Calu3 (cell line): ENCODE data around the gene CD302. TPM values are rescaled to one million over a fixed set of nuclear protein-coding genes. Genes with fewer than 3 reads are reported as not detected.

Experiments used
- BruUV-seq: library from RNA; stranded (reverse); fragments of 400-500 nt; replicated peaks from 2 replicates; lab custom pipeline; 2021; lab: Mats Ljungman, UMichigan
- CTCF ChIA-PET: fragments of 300-600 bp; sonication (Branson Sonifier 250); formaldehyde crosslinking; loops from one replicate; lab custom pipeline; 2022; ENCODE audit warnings: antibody characterized with exemption; lab: Charles Lee
- DNase-seq: peaks from one replicate; pipeline ENCODE4 v3.0.0; 2022
- H3K27ac Mint-ChIP-seq: one replicate; pipeline ENCODE4 v1.8.0; 2022; ENCODE audit warnings: mixed read lengths; ENCODE audit not compliant: unreplicated experiment
- H3K27me3 Mint-ChIP-seq: one replicate; pipeline ENCODE4 v1.8.0; 2022; ENCODE audit warnings: mixed read lengths; ENCODE audit not compliant: unreplicated experiment
- H3K36me3 Mint-ChIP-seq: one replicate; pipeline ENCODE4 v1.8.0; 2022; ENCODE audit warnings: mild to moderate bottlenecking, moderate library complexity, mixed read lengths; ENCODE audit not compliant: insufficient read depth, unreplicated experiment
- H3K4me1 Mint-ChIP-seq: one replicate; pipeline ENCODE4 v1.8.0; 2022; ENCODE audit warnings: mild to moderate bottlenecking, low read depth, mixed read lengths; ENCODE audit not compliant: unreplicated experiment
- H3K4me3 Mint-ChIP-seq: one replicate; pipeline ENCODE4 v1.8.0; 2022; ENCODE audit warnings: mild to moderate bottlenecking, low read depth, moderate library complexity, mixed read lengths; ENCODE audit not compliant: unreplicated experiment
- H3K9me3 Mint-ChIP-seq: one replicate; pipeline ENCODE4 v1.8.0; 2022; ENCODE audit warnings: low read depth, mixed read lengths; ENCODE audit not compliant: unreplicated experiment
- CTCF ChIP-seq: fragments of 200-600 bp; IDR thresholded peaks from one replicate; pipeline ENCODE4 v1.8.0; 2022; ENCODE audit warnings: antibody characterized with exemption; ENCODE audit not compliant: unreplicated experiment
- intact Hi-C: fragments of 100-400 bp; cut with micrococcal nuclease; formaldehyde crosslinking; loops from one replicate; pipeline ENCODE4 v1.10.0; 2022; ENCODE audit not compliant: unreplicated experiment
- total RNA-seq: library from RNA; stranded (reverse); gene quantifications from 2 replicates; pipeline ENCODE4 v1.2.3, GENCODE V29; 2022

CD302 gene
- total RNA-seq, 1 experiment from 2014 or later: 5.4 TPM

- CTCF ChIA-PET: no interaction called here
- Mint-ChIP-seq H3K27me3 (no peaks in the 10 kb centered on the region), H3K4me1 (no peaks in the 10 kb centered on the region), H3K9me3 (no peaks in the 10 kb centered on the region), H3K36me3 (peaks cover 49% of the 10 kb centered on the region), H3K4me3 (no peak overlapping the region), H3K27ac (no peak overlapping the region)
- BruUV-seq: no TSS peak
- intact Hi-C loops: no loop called here
- DNase-seq: no peak
- TF ChIP-seq CTCF: no peak
Observed at GRCh38 chr2:159737917-159738296, 60.1 kb downstream of the CD302 start.

GRCh38 chr2:159737292-159737916, 60.6 kb downstream of the CD302 start:
- TF ChIP-seq CTCF: no peak
- no peak for DNase-seq
- Mint-ChIP-seq H3K4me1 (no peaks in the 10 kb centered on the region), H3K27me3 (no peaks in the 10 kb centered on the region), H3K9me3 (no peaks in the 10 kb centered on the region), H3K4me3 (no peak overlapping the region), H3K27ac (no peak overlapping the region), H3K36me3 (peaks cover 47% of the 10 kb centered on the region)
- intact Hi-C loops: no loop called here
- CTCF ChIA-PET: no interaction called here
- no TSS peak for BruUV-seq

DNA sequence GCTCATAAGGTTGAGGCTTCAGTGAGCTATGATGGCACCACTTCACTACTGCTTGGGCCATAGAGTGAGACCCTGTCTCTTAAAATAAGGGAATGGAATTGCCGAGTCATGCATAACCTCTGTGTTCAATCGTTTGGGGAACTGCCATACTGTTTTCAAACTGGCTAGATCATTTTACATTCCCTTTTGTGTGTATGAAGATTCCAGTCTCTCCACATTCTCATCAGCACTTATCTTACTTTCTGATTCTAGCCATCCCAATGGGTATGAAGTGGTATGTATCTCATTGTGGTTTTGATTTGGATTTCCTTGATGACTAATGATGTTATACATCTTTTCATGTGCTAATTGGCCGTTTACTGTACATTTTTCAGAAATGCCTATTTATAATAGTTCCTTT, 62.0 kb downstream of the CD302 start:
- Mint-ChIP-seq H3K4me3 (no peak overlapping the region), H3K4me1 (no peaks in the 10 kb centered on the region), H3K27me3 (no peaks in the 10 kb centered on the region), H3K36me3 (peaks cover 45% of the 10 kb centered on the region), H3K9me3 (no peaks in the 10 kb centered on the region), H3K27ac (no peak overlapping the region)
- no TSS peak for BruUV-seq
- no peak for DNase-seq
- intact Hi-C loops: no loop called here
- CTCF ChIA-PET: no interaction called here
- TF ChIP-seq CTCF: no peak

- peaks cover 48% of the 10 kb centered on the region for H3K36me3 Mint-ChIP-seq
Observed at GRCh38 chr2:159735648-159736047, 62.4 kb downstream of the CD302 start.

More at GRCh38 chr2:159735648-159736047, 62.4 kb downstream of the CD302 start:
- no TSS peak for BruUV-seq
- Mint-ChIP-seq H3K27me3 (no peaks in the 10 kb centered on the region), H3K4me3 (no peak overlapping the region), H3K9me3 (no peaks in the 10 kb centered on the region), H3K4me1 (no peaks in the 10 kb centered on the region), H3K27ac (no peak overlapping the region)
- intact Hi-C loops: no loop called here
- no peak for TF ChIP-seq CTCF
- no peak for DNase-seq
- CTCF ChIA-PET: no interaction called here
